HG03175 (cell line): ENCODE results near the gene BCORL1.

Experiments used
- ATAC-seq: cut with Tn5 transposase; IDR thresholded peaks from one replicate; pipeline ENCODE4 v1.9.1; 2021; ENCODE audit warnings: mild to moderate bottlenecking, moderate library complexity; ENCODE audit not compliant: unreplicated experiment

BCORL1 gene

GRCh38 chrX:129982300-129983251 lies at the start of gene BCORL1:
Gene BCORL1, plus strand, starts transcription at chrX:129982635. Its CDS starts 22,597 bp downstream, at chrX:130005232.
- peak; percentile 95 for ATAC-seq

GRCh38 chrX:129932821-129933321 lies 49.6 kb upstream of the BCORL1 start:
- ATAC-seq, result peak; percentile 4

- ATAC-seq, result no peak
Observed at GRCh38 chrX:129933700-129934099, 48.7 kb upstream of the BCORL1 start.

- no peak for ATAC-seq
Observed at GRCh38 chrX:129934461-129934860, 48.0 kb upstream of the BCORL1 start.

- no peak for ATAC-seq
Observed at GRCh38 chrX:129934952-129935351, 47.5 kb upstream of the BCORL1 start.

- no peak for ATAC-seq
Observed at GRCh38 chrX:129938081-129938480, 44.4 kb upstream of the BCORL1 start.

- ATAC-seq, result no peak
Observed at GRCh38 chrX:129939986-129940385, 42.4 kb upstream of the BCORL1 start.

GRCh38 chrX:129940721-129941120 lies 41.7 kb upstream of the BCORL1 start:
- ATAC-seq, result no peak

- no peak for ATAC-seq
Observed at GRCh38 chrX:129945131-129945530, 37.3 kb upstream of the BCORL1 start.

GRCh38 chrX:129953334-129953648 lies 29.1 kb upstream of the BCORL1 start:
- no peak for ATAC-seq

- no peak for ATAC-seq
Observed at GRCh38 chrX:129953881-129954280, 28.6 kb upstream of the BCORL1 start.

GRCh38 chrX:129954804-129955203 lies 27.6 kb upstream of the BCORL1 start:
- ATAC-seq, result no peak

GRCh38 chrX:129955682-129956081 lies 26.8 kb upstream of the BCORL1 start:
- no peak for ATAC-seq

GRCh38 chrX:129956145-129956544 lies 26.3 kb upstream of the BCORL1 start:
- no peak for ATAC-seq

GRCh38 chrX:129956765-129957164 lies 25.7 kb upstream of the BCORL1 start:
- no peak for ATAC-seq

GRCh38 chrX:129957241-129958082 lies 25.0 kb upstream of the BCORL1 start:
- ATAC-seq, result peak; percentile 70

GRCh38 chrX:129958083-129958465 lies 24.4 kb upstream of the BCORL1 start:
- ATAC-seq, result no peak

GRCh38 chrX:129958814-129959492 lies 23.5 kb upstream of the BCORL1 start:
- ATAC-seq, result no peak

GRCh38 chrX:129959493-129959832 lies 23.0 kb upstream of the BCORL1 start:
- ATAC-seq, result no peak

- ATAC-seq, result peak; percentile 94
Observed at GRCh38 chrX:129961180-129962083, 21.0 kb upstream of the BCORL1 start.
